SH-SY5Y (cell line): Measurements from ENCODE around the gene NXNL2.

Source experiments
- GATA2 ChIP-seq: IDR thresholded peaks from 2 replicates; pipeline ENCODE4 v1.6.1; 2011; ENCODE audit warnings: mild to moderate bottlenecking, low read depth, low read length
- GATA3 ChIP-seq: IDR thresholded peaks from 2 replicates; pipeline ENCODE4 v1.6.1; 2011; ENCODE audit warnings: low read depth, mild to moderate bottlenecking, low read length, moderate library complexity

DNA sequence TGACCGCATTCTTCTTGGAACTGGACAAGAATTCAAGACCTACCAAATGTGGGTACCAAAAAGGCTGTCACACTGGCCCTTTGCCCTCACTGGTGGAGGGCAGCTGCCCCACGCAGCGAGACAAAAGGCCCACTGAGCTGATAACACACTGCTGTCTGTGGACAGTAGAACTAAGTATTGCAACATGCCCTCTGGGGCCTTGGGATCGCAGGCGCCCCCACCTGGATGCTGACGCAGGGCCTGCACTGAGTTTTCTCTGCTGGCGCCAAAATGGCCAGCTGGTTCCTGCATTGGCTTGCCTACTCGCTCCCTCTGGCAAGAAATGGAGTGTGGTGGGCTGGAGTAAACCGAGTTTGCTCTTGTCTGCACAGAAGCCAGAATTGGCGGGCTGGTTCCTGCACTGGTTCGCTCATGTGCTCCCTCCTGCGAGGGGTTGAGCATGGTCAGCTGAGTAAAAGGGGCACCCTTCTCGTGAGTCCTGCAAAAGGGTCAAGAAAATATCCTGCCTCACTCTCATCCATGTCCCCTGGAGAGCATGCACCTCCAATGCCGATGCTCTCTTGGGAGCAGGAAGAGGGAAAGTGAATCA lies 55.7 kb downstream of the NXNL2 start:
- no peak for TF ChIP-seq GATA2
- no peak for TF ChIP-seq GATA3
